ENCODE results near the gene RAPGEF1.
A peak's percentile ranks its signal among the peaks of the same experiment; 100 is the strongest.

RAPGEF1 gene

GRCh38 chr9:131743501-131743900 is 3.6 kb upstream of the RAPGEF1 start:
- TF ChIP-seq YY1 (IDR thresholded peaks at IDR 0.05; ENCODE audit: low read depth) (no peak), TCF12 (IDR thresholded peaks at IDR 0.05; ENCODE audit: low read depth) (no peak), FOXM1 (IDR thresholded peaks at IDR 0.05; ENCODE audit: borderline replicate concordance, low read depth) (no peak), RAD21 (IDR thresholded peaks at IDR 0.05; ENCODE audit: low read depth) (no peak), TEAD4 (IDR thresholded peaks at IDR 0.05) (no peak), ZBTB7A (IDR thresholded peaks at IDR 0.05; ENCODE audit: low read depth) (no peak), CEBPB (IDR thresholded peaks at IDR 0.05) (no peak)
- TF ChIP-seq, protein P1, sequence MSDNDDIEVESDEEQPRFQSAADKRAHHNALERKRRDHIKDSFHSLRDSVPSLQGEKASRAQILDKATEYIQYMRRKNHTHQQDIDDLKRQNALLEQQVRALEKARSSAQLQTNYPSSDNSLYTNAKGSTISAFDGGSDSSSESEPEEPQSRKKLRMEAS (IDR thresholded peaks at IDR 0.05): no peak

GRCh38 chr9:131743096-131743495 is 3.2 kb upstream of the RAPGEF1 start:
- no peak for TF ChIP-seq NFIC (IDR thresholded peaks at IDR 0.05)
- no peak for TF ChIP-seq TAF1 (IDR thresholded peaks at IDR 0.05; ENCODE audit: low read depth)
- TF ChIP-seq TEAD4 (IDR thresholded peaks at IDR 0.05): no peak
- TF ChIP-seq, protein P1 (IDR thresholded peaks at IDR 0.05): no peak
- TF ChIP-seq, protein P2, sequence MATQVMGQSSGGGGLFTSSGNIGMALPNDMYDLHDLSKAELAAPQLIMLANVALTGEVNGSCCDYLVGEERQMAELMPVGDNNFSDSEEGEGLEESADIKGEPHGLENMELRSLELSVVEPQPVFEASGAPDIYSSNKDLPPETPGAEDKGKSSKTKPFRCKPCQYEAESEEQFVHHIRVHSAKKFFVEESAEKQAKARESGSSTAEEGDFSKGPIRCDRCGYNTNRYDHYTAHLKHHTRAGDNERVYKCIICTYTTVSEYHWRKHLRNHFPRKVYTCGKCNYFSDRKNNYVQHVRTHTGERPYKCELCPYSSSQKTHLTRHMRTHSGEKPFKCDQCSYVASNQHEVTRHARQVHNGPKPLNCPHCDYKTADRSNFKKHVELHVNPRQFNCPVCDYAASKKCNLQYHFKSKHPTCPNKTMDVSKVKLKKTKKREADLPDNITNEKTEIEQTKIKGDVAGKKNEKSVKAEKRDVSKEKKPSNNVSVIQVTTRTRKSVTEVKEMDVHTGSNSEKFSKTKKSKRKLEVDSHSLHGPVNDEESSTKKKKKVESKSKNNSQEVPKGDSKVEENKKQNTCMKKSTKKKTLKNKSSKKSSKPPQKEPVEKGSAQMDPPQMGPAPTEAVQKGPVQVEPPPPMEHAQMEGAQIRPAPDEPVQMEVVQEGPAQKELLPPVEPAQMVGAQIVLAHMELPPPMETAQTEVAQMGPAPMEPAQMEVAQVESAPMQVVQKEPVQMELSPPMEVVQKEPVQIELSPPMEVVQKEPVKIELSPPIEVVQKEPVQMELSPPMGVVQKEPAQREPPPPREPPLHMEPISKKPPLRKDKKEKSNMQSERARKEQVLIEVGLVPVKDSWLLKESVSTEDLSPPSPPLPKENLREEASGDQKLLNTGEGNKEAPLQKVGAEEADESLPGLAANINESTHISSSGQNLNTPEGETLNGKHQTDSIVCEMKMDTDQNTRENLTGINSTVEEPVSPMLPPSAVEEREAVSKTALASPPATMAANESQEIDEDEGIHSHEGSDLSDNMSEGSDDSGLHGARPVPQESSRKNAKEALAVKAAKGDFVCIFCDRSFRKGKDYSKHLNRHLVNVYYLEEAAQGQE (IDR thresholded peaks at IDR 0.05; ENCODE audit: low read depth): no peak
- no peak for TF ChIP-seq CEBPB (IDR thresholded peaks at IDR 0.05)
- TF ChIP-seq FOXM1 (IDR thresholded peaks at IDR 0.05; ENCODE audit: borderline replicate concordance, low read depth): no peak
- TF ChIP-seq ZBTB7A (IDR thresholded peaks at IDR 0.05; ENCODE audit: low read depth): no peak
- TF ChIP-seq EGR1 (IDR thresholded peaks at IDR 0.05): no peak
- TF ChIP-seq EP300 (IDR thresholded peaks at IDR 0.05; ENCODE audit: borderline replicate concordance): no peak

DNA sequence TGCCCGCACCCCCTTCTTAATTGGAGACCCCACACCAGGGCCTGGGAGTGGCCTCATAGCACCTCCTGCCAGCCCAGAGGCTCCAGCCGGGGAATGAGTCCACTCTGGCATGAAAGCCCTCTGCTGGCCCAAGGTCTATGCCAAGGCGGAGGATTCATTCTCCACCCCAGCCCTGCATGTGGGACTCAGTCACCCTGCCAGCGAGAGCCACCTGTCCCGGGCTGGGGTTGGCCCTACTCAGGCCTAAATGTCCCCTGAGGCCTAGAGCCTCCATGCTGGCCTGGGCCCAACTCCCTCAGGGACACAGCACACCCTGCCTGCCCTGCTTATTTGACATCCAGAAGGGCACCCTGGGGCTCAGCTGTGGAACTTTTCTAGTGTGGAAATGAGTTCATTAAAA is 1.0 kb upstream of the RAPGEF1 start:
- TF ChIP-seq YY1 (IDR thresholded peaks at IDR 0.05; ENCODE audit: low read depth): no peak
- no peak for TF ChIP-seq RAD21 (IDR thresholded peaks at IDR 0.05; ENCODE audit: low read depth)
- no peak for TF ChIP-seq CREB1 (IDR thresholded peaks at IDR 0.05; ENCODE audit: low read depth)
- TF ChIP-seq EP300 (IDR thresholded peaks at IDR 0.05; ENCODE audit: borderline replicate concordance): no peak
- TF ChIP-seq NFIC (IDR thresholded peaks at IDR 0.05): no peak
- TF ChIP-seq, protein P1 (IDR thresholded peaks at IDR 0.05): no peak
- no peak for TF ChIP-seq TEAD4 (IDR thresholded peaks at IDR 0.05)
- TF ChIP-seq, protein P2 (IDR thresholded peaks at IDR 0.05; ENCODE audit: low read depth): no peak
- TF ChIP-seq ZBTB7A (IDR thresholded peaks at IDR 0.05; ENCODE audit: low read depth): no peak
- no peak for TF ChIP-seq FOXM1 (IDR thresholded peaks at IDR 0.05; ENCODE audit: borderline replicate concordance, low read depth)
- TF ChIP-seq CEBPB (IDR thresholded peaks at IDR 0.05): no peak
- no peak for TF ChIP-seq EGR1 (IDR thresholded peaks at IDR 0.05)
- no peak for TF ChIP-seq TAF1 (IDR thresholded peaks at IDR 0.05; ENCODE audit: low read depth)
- TF ChIP-seq TCF12 (IDR thresholded peaks at IDR 0.05; ENCODE audit: low read depth): no peak
- TF ChIP-seq, protein P3, sequence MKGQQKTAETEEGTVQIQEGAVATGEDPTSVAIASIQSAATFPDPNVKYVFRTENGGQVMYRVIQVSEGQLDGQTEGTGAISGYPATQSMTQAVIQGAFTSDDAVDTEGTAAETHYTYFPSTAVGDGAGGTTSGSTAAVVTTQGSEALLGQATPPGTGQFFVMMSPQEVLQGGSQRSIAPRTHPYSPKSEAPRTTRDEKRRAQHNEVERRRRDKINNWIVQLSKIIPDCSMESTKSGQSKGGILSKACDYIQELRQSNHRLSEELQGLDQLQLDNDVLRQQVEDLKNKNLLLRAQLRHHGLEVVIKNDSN (IDR thresholded peaks at IDR 0.05): no peak

- TF ChIP-seq EGR1 (IDR thresholded peaks at IDR 0.05) (no peak), TAF1 (IDR thresholded peaks at IDR 0.05; ENCODE audit: low read depth) (no peak), FOXM1 (IDR thresholded peaks at IDR 0.05; ENCODE audit: borderline replicate concordance, low read depth) (no peak), ZBTB7A (IDR thresholded peaks at IDR 0.05; ENCODE audit: low read depth) (0 out of 2 replicates have a peak, but pooled peaks have one; percentile 48), NFIC (IDR thresholded peaks at IDR 0.05) (no peak), EP300 (IDR thresholded peaks at IDR 0.05; ENCODE audit: borderline replicate concordance) (no peak), RAD21 (IDR thresholded peaks at IDR 0.05; ENCODE audit: low read depth) (no peak)
- TF ChIP-seq, protein P1 (IDR thresholded peaks at IDR 0.05): peak; percentile 73
These were observed 530 bp downstream of the RAPGEF1 start for GRCh38 chr9:131739133-131739958.

DNA sequence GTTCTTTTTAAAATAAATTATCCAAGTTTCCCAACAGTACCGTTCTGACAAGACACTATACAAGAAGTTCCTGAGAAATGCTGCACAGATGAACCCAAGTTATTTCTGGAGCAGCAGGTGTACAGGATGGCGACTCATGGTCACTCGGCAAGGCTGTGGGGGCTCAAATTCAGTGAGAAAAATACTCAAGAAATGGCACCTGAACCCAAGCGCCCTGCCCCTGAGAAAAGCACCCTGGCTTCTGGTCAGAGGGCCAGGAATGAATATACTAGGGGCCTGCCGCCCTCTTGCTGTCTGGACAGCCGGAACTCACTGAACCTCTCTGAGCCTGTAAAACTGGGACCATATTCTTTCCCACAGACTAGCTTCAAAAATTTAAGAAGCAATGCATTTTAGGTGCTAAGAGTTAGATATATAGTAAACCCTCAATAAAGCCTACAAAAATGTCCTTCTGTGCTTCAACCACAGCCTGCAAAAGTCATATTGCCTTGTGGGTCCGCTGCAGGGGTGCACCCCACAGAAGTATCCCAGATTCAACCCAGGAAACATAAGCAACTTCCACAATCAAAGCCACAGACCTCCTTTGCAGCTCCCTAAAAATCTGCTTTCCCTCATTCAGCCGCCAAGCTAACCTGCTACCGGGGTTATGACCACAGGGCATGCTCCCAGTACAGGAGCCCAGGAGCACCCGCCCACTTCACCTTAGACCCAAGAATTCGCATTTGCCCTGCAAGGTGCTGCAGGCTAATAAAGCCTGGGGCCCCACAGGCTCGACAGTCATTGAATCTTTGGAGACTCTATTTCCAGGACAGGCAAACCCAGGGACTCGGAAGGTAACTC is 1.4 kb downstream of the RAPGEF1 start:
- no peak for TF ChIP-seq CREB1 (IDR thresholded peaks at IDR 0.05; ENCODE audit: low read depth)
- no peak for TF ChIP-seq TAF1 (IDR thresholded peaks at IDR 0.05; ENCODE audit: low read depth)
- TF ChIP-seq TCF12 (IDR thresholded peaks at IDR 0.05; ENCODE audit: low read depth): no peak
- TF ChIP-seq, protein P1 (IDR thresholded peaks at IDR 0.05): no peak
- no peak for TF ChIP-seq YY1 (IDR thresholded peaks at IDR 0.05; ENCODE audit: low read depth)
- TF ChIP-seq EP300 (IDR thresholded peaks at IDR 0.05; ENCODE audit: borderline replicate concordance): no peak
- no peak for TF ChIP-seq FOXM1 (IDR thresholded peaks at IDR 0.05; ENCODE audit: borderline replicate concordance, low read depth)
- no peak for TF ChIP-seq NFIC (IDR thresholded peaks at IDR 0.05)
- TF ChIP-seq EGR1 (IDR thresholded peaks at IDR 0.05): no peak
- no peak for TF ChIP-seq TEAD4 (IDR thresholded peaks at IDR 0.05)
- TF ChIP-seq CEBPB (IDR thresholded peaks at IDR 0.05): no peak
- no peak for TF ChIP-seq RAD21 (IDR thresholded peaks at IDR 0.05; ENCODE audit: low read depth)
- TF ChIP-seq, protein P3 (IDR thresholded peaks at IDR 0.05): no peak
- TF ChIP-seq ZBTB7A (IDR thresholded peaks at IDR 0.05; ENCODE audit: low read depth): no peak
- TF ChIP-seq, protein P2 (IDR thresholded peaks at IDR 0.05; ENCODE audit: low read depth): no peak
